ENCODE data around the gene ABHD2.

DNA sequence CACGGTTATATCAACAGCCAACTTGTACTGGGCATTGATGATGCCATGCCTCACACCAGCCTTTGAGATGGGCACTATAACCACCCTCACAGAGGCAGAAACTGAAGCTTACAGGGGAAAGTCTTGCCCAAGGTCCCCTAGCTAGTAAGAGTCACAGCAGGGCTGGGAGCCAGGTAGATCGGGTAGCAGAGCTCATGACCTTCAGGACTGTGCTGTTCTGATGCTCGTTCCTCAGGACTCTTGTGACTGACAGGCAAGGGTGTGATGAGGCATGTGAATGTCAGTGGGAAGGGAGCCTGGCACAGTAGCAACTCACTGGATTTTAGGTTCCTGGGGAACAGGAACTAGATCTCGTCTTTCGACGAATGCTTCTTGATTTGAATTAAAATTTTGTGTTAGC is 67.4 kb downstream of the ABHD2 start:
- TF ChIP-seq, protein P1, sequence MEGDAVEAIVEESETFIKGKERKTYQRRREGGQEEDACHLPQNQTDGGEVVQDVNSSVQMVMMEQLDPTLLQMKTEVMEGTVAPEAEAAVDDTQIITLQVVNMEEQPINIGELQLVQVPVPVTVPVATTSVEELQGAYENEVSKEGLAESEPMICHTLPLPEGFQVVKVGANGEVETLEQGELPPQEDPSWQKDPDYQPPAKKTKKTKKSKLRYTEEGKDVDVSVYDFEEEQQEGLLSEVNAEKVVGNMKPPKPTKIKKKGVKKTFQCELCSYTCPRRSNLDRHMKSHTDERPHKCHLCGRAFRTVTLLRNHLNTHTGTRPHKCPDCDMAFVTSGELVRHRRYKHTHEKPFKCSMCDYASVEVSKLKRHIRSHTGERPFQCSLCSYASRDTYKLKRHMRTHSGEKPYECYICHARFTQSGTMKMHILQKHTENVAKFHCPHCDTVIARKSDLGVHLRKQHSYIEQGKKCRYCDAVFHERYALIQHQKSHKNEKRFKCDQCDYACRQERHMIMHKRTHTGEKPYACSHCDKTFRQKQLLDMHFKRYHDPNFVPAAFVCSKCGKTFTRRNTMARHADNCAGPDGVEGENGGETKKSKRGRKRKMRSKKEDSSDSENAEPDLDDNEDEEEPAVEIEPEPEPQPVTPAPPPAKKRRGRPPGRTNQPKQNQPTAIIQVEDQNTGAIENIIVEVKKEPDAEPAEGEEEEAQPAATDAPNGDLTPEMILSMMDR (IDR thresholded peaks at IDR 0.05): no peak
- no peak for TF ChIP-seq POLR2A (IDR thresholded peaks at IDR 0.05)

All from heart left ventricle (tissue), 13 donors.